Measurements from ENCODE around the gene MUC2.

The MUC2 gene

GRCh38 chr11:1028616-1029015, 46.1 kb upstream of the MUC2 start:
- no peak for DNase-seq (ENCODE audit: low read depth)
- TF ChIP-seq CTCF (conservative IDR thresholded peaks at IDR 0.05; ENCODE audit: low read depth, low read length), result no peak
- no peak overlapping the region for H3K4me3 ChIP-seq (ENCODE audit: low read depth, low read length)

- no peak for DNase-seq (ENCODE audit: low read depth)
- no peak for TF ChIP-seq CTCF (conservative IDR thresholded peaks at IDR 0.05; ENCODE audit: low read depth, low read length)
- no peak overlapping the region for H3K4me3 ChIP-seq (ENCODE audit: low read depth, low read length)
These were observed 45.6 kb upstream of the MUC2 start for GRCh38 chr11:1029051-1029450.

GRCh38 chr11:1029654-1030053, 45.0 kb upstream of the MUC2 start:
- no peak for TF ChIP-seq CTCF (conservative IDR thresholded peaks at IDR 0.05; ENCODE audit: low read depth, low read length)
- H3K4me3 ChIP-seq (ENCODE audit: low read depth, low read length), result no peak overlapping the region

GRCh38 chr11:1030086-1030485, 44.6 kb upstream of the MUC2 start:
- DNase-seq (ENCODE audit: low read depth), result no peak
- TF ChIP-seq CTCF (conservative IDR thresholded peaks at IDR 0.05; ENCODE audit: low read depth, low read length), result no peak

More at GRCh38 chr11:1029654-1030053, 45.0 kb upstream of the MUC2 start:
- no peak for DNase-seq (ENCODE audit: low read depth)

GRCh38 chr11:1030556-1030955, 44.1 kb upstream of the MUC2 start:
- no peak for DNase-seq (ENCODE audit: low read depth)
- H3K4me3 ChIP-seq (ENCODE audit: low read depth, low read length), result no peak overlapping the region
- TF ChIP-seq CTCF (conservative IDR thresholded peaks at IDR 0.05; ENCODE audit: low read depth, low read length), result no peak

More at GRCh38 chr11:1030086-1030485, 44.6 kb upstream of the MUC2 start:
- H3K4me3 ChIP-seq (ENCODE audit: low read depth, low read length), result no peak overlapping the region

GRCh38 chr11:1031121-1031899, 43.4 kb upstream of the MUC2 start:
- TF ChIP-seq CTCF (conservative IDR thresholded peaks at IDR 0.05; ENCODE audit: low read depth, low read length), result no peak
- no peak for DNase-seq (ENCODE audit: low read depth)
- no peak overlapping the region for H3K4me3 ChIP-seq (ENCODE audit: low read depth, low read length)

- DNase-seq (ENCODE audit: low read depth), result no peak
- no peak for TF ChIP-seq CTCF (conservative IDR thresholded peaks at IDR 0.05; ENCODE audit: low read depth, low read length)
- no peak overlapping the region for H3K4me3 ChIP-seq (ENCODE audit: low read depth, low read length)
These were observed 42.3 kb upstream of the MUC2 start for GRCh38 chr11:1032310-1032891.
